ENCODE data around the gene CENPS.

- TF ChIP-seq CTCF (IDR thresholded peaks at IDR 0.05), result no peak
- TF ChIP-seq POLR2A (IDR thresholded peaks at IDR 0.05), result no peak
These were observed 27.4 kb upstream of the CENPS start for GRCh38 chr1:10402729-10403274.

Measured in Peyer's patch (tissue), 4 donors.